Measurements from ENCODE around the gene HCRT.
"Not testable (repeated sequence)": the region's sequence is repeated elsewhere in the genome, so short reads cannot be mapped to it uniquely, and the experiment has no call there.

The HCRT gene, protein sequence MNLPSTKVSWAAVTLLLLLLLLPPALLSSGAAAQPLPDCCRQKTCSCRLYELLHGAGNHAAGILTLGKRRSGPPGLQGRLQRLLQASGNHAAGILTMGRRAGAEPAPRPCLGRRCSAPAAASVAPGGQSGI

GRCh38 chr17:42184713-42185620 is at the start of gene HCRT:
Gene HCRT, minus strand, starts transcription at chr17:42185452. Its CDS starts 87 bp downstream, at chr17:42185365.
- DNase-seq: no peak

DNA sequence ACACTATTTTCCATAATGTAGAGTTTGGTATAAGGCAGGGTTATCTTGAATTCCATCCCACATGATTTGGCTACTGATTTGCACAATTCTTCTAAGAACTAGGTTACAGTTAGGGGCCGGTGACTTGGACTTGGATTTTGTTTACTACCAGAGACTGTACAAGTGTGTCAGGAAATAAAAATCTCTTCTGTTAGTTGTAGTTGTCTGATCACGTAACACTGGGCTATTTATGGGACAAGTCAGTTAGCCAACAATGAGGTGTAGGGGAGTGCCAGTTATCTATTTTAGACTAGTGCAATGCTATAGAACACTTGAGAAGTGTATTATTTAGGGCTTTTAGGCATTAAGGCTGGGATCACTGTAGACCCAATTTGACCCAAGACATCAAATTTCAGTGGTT is 48.7 kb upstream of the HCRT start:
- no peak for DNase-seq

DNA sequence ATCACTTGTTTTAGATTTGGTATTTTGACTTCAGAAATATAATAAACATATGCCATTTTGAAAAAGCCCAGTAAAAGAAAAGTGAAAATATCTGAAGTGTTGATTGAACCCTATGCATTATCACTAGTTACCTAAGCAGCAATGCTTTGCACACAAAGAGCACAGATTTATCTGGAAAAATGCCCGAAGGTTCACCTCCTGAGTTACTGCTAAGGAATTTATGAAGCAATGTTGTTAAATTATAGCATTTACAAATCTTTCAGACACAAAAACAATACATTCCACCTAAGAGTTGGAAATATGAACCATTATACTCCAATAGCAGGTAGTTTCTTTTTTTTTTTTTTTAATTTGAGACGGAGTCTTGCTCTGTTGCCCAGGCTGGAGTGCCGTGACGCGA is 47.9 kb upstream of the HCRT start:
- DNase-seq: no peak

- DNase-seq: no peak
Observed at GRCh38 chr17:42230225-42230624, 45.0 kb upstream of the HCRT start.

DNA sequence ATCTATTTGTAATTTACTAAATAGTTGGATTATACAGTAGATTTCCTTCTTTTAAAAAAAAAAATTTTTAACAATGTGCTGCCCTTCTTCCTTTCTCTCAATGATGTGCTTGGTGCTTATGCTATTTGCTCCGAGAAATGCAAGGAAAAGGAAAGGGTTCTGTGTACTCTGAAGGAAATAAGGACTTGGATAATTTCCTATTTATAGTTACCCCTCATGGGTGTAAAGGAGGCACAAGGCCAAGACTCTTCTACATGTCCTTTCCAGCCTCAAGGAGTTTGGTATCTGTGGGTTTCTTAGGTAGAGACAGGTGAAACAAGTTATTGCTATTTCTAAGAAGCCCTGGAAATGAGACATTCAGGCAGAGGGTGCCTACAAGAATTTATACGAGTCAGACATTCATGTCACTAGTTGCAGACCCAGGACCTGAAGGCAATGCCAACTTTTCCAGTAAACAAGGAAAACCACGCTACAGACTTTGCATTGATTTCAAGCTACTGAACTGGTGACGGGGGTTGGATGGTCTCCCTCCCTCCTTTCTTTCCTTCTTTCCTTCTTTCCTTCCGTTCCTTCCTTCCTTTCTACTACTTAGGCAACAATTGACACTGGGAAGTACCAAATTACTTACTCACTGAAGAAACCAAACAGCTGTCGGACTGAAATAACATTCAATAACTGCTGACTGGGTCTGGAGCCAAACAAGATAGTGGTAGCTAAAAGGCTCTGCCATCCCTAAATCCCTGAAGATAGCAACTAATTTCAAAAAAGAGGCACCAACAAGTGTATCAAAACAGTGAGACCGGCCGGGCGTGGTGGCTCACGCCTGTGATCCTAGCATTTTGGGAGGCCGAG is 42.8 kb upstream of the HCRT start:
- DNase-seq: no peak

DNA sequence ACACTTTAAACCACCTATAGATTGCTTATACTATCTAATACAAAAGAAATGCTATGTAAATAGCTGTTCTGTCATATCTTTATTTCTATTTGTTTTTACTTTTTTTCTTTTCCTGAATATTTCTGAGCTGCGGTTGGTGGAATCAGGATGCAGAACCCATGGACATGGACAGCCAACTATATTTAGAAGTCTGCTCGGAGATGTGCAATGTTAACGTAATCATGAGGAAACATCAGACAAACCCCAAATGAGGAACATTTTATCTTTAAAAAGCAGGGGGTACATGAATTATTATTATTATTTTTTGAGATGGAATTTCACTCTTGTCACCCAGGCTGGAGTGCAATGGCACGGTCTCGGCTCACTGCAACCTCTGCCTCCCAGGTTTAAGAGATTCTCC is 40.4 kb upstream of the HCRT start:
- no peak for DNase-seq

DNA sequence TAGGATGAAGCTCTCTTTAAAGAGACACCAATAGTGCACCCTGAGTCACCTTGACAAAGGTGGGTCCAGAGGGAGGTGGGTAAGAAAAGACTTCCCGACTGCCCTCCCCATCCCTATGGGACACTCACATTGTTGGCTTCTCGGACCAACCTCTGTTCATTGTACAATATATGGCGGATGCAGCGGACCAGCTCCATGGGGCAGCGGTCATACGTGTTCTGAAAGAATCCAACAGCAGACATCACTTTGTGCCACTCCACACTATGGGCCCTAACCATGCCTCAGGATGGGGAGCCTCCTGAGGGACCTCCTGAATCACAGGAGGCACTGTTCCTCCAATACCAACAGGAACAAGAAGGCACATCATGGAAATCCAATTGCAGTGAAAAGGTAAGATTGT is 39.4 kb upstream of the HCRT start:
- no peak for DNase-seq

DNA sequence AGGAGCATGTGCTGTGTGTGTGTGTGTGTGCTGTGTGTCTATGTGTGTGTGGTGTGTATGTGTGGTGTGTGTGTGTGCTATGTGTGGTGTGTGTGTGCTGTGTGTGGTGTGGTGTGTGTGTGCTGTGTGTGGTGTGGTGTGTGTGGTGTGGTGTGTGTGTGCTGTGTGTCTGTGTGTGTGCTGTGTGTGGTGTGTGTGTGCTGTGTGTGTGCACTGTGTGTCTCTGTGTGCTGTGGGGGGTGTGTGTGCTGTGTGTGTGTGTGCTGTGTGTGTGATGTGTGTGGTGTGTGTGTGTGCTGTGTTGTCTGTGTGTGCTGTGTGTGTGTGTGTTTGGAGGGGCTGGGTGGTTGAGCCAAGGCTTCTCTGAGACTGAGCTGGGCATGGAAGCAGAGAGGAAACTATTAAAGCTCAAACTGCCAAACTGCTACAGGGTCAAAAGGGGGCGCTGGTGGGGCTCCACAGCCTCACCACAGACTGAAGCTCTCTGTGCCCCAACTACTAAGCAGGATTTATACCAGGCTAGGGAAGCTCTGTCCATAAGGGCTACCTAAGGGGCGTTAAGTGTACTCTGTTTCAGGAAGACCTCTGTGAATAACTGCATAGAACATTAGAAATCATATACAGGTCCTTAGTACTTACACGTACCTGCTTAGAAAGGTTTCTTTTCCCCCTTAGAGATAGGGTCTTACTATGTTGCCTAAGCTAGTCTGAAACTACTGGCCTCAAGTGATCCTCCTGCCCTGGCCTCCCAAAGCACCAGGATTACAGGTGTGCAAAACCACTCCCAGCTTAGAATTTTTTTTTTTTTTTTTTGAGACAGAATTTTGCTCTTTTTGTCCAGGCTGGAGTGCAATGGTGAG is 36.9 kb upstream of the HCRT start:
- DNase-seq: peak; percentile 6 to 58

DNA sequence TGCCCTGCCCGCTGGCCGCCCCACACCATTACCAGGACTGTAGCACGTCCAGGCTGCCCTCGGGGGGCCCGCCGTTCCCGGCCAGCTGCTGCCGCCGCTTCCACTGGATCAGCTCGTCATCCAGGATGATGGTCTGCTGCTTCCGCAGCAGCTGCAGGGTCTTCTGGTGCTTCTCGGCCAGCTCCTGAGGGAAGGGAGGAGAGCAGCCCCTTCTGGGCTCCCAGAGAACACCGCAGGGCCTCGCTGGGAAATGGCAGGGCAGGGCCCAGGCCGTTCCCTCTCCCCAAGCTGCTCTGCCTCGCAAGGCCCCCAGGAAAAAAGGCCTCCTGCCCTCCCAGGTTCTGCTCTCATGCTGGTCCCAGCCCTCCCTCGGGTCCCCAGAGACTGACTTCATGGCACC is 34.0 kb upstream of the HCRT start:
- not testable (repeated sequence) for DNase-seq

- DNase-seq: no peak
Observed at GRCh38 chr17:42214156-42214555, 28.9 kb upstream of the HCRT start.

DNA sequence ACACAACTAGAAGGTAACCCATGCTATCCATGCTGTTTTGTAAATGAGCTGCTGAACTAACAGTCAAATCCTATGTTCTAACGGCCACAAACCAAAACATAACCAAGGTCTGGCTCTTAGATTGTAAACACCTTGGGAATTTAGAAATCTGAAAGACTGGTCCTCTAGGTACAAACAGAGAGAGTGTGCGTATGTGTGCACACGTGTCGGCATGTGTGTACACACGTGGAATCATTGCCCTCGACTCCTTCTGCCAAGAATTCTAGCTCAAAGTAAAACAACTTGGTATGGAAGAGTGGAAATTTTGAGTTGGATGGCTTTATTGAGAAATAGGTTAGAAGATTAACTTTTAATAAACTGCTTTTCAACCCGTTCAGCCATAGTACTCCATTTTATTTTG is 27.1 kb upstream of the HCRT start:
- DNase-seq: no peak

DNA sequence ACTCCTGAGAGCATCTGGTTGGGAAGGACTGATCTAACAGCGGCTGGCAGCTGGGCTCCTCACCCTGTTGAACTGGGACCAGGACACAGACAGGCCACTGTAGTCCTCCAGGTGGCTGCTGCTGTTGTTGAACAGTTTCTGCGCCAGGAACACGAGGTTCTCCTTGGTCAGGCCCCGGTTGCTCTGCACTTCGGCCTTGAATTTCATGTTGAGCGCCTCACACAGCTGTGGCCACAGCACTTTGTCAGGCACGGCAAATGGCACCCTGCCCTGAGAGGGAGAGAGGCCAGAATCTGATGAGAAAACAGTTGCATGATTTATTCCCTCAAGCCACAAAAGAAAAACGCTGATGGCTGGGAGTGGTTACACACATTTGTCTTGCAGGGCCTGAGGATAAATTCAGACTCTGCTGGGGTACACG is 26.7 kb upstream of the HCRT start:
- DNase-seq: not testable (repeated sequence)

DNA sequence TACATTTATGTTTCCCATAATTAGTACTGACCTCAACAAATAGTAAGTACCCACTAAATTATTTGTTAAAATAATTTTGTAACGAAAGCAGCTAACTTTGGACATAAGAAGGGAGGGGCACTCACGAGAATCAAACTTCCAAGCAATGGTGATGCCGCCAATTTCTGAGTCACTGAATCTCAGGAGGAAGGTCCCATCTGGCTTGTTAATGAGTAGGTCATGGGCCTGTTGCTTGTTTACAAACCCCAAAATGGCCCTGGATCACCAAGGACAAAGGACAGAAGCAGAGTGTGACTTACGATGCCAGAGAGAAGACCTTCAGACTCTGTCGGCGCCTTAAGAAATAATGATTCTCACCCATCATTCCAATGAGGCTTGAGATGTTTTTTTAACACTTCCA is 24.8 kb upstream of the HCRT start:
- no peak for DNase-seq

DNA sequence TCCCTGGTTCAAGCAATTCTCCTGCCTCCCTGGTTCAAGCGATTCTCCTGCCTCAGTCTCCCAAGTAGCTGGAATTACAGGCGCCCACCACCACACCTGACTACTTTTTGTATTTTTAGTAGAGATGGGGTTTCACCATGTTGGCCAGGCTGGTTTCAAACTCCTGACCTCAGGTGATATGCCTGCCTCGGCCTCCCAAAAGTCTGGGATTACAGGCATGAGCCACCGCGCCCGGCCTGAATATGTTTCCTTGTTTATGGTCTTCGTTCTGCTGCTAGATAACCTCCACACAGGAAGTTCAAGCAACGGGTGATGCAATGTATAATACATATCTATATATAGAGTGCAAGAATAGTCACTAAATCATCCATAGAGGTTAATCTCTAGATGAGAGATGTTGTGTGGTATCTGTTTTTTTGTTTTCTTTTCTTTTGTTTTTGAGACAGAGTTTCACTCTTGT is 20.9 kb upstream of the HCRT start:
- not testable (repeated sequence) for DNase-seq

GRCh38 chr17:42203354-42203753 is 18.1 kb upstream of the HCRT start:
- DNase-seq: no peak

- no peak for DNase-seq
Observed at GRCh38 chr17:42202696-42203095, 17.4 kb upstream of the HCRT start.

DNA sequence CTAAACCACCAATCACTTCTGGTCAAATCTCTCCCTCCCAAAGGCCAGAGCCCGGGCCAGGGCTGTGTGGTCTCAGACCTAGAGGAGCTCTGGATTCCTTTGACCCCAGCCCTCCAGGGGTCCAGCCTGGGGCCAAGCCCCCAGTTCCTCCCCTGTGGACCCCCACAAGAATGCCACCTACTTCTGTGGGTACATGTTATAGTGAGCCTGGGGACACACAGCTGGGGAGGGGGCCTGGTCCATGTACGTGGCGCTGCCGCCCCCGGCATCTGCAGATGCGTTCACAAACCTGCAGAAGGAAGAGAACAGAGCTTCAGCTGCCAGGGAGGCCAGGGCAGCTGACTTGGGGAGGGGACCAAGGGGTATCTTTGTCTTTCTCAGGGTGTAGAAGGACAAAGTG is 16.9 kb upstream of the HCRT start:
- no peak for DNase-seq

- no peak for DNase-seq
Observed at GRCh38 chr17:42201458-42201772, 16.2 kb upstream of the HCRT start.

- no peak for DNase-seq
Observed at GRCh38 chr17:42200706-42201457, 15.6 kb upstream of the HCRT start.

- DNase-seq: no peak
Observed at GRCh38 chr17:42199416-42200011, 14.3 kb upstream of the HCRT start.

DNA sequence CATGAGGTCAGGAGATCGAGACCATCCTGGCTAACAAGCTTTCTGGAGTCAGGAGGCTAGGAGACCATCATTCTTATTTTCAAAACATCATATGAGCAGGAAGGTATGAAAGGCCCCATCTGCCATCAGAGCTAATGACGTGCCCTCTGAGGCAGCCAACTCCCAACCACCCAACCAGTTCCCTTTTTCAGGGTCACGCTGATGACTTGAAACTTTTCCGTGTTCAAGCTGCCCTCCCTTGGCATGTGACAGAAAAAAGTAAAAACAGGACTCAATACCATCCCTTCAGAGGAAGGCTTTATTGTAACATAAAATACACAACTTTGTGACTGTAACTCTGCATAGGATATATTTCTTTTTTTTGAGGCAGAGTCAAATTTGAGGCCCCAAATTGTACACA is 13.6 kb upstream of the HCRT start:
- DNase-seq: no peak

All from NCI-H526 (cell line).